ENCODE data around the gene LSM5.

LSM5 gene

GRCh38 chr7:32458025-32458424, 32.2 kb downstream of the LSM5 start:
- no peak for DNase-seq

- no peak for DNase-seq
Measured at GRCh38 chr7:32453341-32454011, 36.7 kb downstream of the LSM5 start.

- DNase-seq: no peak
Measured at GRCh38 chr7:32447218-32447617, 43.0 kb downstream of the LSM5 start.

- DNase-seq: no peak
Measured at GRCh38 chr7:32436146-32436928, 53.8 kb downstream of the LSM5 start.
